HG03342 (cell line): Measurements from ENCODE around the gene SOD3.

ENCODE experiments used
- ATAC-seq: cut with Tn5 transposase; IDR thresholded peaks from one replicate; pipeline ENCODE4 v1.9.1; 2021; ENCODE audit warnings: mild to moderate bottlenecking, moderate library complexity; ENCODE audit not compliant: unreplicated experiment

SOD3 gene

DNA sequence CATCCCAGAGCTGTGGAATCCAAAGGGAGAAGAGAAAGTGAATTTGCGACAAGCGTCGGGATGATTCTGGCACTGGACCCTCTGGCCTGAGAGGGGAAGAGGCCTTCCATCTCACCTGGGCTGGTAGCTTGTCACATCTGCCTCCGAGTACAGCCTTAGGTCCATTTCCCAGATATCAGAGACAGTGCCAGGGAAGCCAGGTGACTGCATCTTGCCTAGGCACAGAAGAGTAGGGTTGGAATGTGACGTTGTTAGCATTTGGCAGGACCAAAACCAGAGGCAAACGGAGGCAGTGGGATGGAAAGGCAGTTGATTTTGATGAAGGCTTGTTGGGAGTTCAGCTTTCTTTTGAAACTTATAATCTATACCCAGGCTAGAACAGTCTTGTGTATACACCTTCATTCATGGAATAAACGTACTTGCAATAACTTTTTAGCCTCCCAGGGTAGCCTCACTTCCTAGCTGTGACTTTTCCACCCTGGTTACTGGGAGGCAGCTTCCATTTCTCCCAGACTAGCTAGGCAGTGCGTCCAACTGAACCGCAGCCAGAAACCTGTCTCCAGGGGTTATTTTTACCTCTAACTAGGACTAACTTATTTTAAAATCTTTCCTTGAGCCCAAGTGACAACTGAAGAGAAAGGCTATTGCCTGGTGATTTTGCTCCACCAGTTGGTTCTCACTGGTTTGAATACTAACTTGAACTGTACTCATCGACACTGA is 5.9 kb downstream of the SOD3 start:
- no peak for ATAC-seq

DNA sequence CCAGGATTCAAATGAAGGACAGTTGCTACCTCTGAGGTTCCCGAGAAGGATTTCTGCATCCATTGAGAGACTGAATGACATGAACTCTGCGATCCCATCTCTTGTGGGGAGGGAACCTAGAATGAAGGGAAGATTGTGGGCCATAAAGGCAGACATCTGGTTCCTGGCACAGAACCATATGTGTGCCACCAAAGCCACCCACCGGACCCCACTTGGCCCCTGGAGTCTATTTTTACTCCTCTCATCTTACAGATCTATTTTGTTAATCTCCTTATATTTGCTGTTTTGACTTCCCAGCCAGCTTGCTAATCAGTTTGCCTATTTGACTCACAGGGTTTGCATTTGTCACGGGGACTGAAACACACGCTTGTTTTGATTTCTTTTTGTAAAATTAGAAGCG is 7.3 kb downstream of the SOD3 start:
- no peak for ATAC-seq

DNA sequence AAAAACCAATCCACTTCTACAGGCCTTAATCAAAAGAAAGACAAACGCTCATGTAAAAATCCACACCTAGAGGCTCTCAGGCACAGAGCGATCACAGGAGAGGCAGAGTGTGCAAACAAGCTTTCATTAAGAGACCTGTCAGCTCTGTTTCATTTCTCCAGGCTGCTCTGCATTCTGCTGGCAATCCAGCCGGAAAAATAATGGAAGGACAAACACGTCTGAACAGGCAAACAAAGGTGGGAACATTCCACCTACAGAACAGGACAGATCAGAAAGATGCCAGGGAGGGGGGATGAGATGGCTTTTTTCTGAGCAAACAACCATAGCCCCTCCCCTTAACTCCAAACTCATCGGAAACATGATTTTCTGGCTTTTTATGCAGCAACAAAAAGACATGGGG is 9.7 kb downstream of the SOD3 start:
- no peak for ATAC-seq

DNA sequence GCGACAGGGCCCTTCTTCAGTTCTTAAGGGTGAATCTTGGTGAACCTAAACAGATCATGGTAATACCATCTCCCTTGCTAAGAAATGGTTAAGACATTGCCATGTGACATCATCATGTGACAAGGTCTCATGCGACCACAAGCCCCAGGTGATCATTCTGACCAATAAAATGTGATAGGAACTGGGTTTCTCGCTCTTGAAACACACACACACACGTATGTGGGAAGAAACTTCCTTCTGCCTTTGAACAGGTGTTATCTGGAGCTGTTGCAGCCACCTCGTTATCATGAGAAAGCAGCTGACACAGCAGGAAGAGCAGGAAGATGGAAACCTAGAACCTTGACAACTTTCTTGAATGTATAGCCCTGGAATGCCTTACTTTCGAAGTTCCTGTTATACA is 10.2 kb downstream of the SOD3 start:
- no peak for ATAC-seq

DNA sequence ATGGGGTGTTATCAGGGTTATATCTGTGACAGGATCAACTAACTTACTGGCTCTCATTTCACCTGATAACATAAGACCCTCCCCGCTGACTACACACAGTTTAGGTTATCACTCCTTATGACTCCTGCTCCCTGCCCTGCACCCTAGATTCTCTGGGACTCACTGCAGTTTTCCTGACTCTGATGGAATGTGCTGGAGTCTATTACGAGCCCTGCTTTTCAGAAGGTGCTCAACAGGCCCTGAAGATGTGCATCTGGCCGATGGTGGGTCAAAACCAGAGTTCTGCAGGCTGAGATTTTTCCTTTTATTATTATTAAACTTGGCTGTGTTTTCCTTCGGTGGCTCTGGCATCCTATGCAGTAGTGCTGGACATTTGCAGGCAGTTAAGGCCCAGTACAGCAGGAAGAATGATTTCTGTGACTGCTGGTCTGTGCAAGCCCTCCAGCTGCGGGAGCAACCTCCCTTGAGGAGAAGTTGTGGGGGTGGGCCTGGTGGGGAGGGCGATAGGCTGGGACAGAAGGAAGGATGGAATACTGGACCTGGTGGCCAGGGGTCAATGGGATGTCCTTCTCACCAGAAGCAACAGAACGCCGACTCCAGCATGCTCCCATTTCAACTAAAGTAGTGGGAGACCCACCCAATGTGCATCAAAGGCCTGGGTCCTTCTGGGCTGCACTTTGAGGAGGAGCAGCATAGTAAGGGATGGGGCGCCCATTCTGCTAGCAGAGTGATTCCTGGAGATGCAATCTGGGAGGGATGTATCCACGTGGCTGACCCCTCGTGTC is 11.0 kb downstream of the SOD3 start:
- ATAC-seq = no peak

DNA sequence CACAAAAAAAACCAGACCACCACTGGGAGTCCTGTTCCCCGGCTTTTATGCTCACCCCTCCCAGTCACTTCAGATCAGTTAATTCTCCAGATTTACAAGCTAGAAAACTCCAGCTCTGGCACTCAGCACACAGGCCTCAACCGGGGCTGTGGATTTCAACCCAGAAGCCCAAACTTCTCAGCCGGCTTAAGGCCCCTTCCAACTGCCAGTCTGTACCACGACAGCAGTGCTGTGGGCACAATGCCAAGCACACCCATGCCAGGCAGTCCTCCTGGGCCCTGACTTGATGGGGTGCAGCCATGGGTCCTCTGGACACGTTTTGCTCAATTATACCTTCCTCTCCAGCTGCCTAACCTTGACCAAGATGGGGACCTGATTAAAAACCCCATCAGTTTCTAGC is 12.2 kb downstream of the SOD3 start:
- ATAC-seq = no peak

DNA sequence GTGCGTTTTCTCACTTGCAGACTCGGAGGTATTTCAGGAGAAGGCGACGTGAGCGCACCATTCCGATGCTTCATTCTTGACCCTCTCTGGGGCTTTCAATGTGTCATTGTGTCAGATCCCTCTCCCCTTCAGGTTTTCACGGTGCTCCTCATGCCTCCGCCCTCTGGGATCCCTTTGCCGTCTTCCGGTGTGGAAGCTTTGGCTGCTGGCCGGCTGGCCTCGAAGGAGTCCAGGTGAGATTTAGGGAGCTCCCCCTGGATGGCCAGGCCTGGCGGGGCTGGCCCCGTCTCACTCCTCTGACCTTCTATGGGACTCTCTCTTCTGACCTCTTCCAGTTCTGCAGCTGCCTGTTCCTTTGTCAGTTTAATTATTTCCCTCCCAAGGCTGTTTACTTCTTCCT is 12.9 kb downstream of the SOD3 start:
- no peak for ATAC-seq

DNA sequence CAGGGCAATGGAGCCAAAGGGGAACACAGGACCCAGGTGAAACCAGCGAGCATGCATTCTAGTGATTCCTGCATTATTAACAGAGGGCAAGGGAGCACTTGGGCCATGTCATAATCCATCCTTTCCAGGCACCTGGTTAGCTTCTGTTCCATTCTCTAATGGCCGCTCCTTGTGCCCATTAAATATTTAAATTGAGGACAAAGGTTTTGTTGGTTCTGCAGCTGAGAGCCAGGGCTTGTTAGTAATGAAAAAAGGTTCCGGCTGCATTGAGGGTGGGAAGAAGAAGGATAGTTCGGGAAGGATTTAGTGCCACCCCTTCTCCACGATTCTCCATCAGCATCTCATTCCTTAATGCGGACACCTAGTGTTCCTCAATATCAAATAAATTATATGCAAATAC is 13.6 kb downstream of the SOD3 start:
- ATAC-seq = no peak

DNA sequence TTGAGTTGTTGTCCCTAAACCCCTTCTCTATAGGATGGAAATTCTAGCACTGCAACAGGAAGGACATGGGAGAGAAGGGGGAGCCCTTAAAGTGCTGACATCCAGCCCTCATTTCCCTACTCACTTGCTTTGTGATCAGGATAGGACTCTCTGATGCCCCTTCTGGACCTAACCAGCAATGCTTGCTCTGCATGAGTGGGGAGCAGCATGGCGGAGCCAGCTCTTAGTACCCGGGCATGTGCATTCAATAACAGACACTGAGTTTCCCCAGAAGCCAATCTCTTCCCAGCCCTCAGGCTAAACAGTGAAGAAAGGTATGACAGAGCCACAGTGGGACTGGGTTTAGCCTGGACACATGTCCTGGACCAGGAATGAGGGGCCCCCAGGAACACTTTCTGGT is 14.0 kb downstream of the SOD3 start:
- ATAC-seq = no peak

DNA sequence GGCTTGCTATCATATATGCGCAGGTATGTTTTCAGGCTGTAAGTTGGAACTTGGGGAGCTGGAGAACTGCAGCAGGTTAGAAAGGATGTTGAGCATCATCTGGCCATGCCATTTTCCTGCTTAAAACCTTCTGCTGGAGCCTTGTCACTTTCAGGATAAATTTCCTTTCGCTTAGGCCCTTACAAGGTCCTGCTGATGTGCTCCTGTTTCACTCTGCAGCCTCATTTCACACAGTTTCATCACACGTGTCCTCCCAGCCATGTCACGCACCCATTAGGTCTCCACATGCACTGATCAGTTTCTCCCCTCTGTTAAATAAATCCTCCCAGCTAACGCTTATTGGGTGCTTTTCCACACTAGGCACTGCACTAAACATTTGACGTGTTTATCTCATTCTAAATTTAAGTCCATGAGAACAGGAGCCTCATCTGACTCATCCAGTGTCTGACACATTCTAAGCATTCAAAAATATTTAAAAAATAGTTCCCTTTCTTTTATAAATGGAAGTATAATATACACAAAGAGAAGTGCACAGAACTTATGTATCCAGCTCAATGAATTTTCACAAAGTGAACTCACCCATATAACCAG is 14.5 kb downstream of the SOD3 start:
- ATAC-seq = no peak

DNA sequence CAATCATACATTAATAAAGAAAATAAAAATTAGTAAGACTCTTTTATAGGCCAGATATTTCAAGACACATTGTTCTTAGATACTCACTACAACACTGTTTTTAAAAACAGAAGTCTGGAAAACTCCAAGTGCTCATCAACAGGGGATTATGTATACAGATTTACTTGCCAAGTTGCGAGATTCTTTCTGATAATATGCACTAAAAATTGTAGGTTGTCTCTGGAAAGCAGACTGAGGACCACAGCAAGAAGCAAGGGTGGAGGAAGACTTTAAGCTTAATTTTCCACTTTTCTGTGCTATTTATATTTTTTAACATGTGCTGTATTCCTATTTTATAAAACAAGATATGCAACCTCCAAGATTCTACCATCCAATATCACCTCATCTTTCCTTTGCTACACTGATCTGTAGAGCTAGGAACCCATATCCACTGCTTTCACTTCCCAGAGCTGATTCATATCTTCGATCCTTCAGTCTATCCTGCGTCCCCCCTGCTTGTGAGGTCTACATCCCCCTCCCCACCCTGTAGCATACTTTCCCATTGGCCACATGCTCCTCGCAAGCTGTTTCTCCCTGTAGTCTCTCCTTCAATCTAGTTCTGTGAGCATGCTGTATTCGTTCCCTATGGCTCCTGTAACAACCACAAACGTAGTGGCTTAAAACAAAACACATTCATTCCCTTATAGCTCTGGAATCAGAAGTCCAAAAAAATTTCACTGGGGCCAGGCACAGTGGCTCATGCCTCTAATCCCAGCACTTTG is 15.7 kb downstream of the SOD3 start:
- no peak for ATAC-seq

DNA sequence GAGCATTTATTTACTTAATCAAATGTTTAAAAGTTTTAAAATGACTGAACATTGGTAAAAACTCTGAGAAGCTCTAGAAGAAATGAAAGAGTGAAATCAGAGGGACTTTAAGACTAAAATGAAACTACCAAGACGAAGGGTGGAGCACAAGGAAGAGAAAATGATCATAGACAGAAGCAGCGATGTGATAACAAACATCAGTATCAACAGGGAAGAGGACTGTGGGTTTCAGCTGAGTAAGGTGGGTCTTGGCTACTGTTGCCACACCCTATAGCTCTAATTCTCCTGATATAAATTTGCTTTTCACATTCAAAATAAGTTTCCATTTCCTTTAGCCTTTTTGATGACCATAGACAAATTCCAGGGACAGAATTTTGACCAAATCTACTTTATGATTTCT is 18.4 kb downstream of the SOD3 start:
- ATAC-seq = no peak

DNA sequence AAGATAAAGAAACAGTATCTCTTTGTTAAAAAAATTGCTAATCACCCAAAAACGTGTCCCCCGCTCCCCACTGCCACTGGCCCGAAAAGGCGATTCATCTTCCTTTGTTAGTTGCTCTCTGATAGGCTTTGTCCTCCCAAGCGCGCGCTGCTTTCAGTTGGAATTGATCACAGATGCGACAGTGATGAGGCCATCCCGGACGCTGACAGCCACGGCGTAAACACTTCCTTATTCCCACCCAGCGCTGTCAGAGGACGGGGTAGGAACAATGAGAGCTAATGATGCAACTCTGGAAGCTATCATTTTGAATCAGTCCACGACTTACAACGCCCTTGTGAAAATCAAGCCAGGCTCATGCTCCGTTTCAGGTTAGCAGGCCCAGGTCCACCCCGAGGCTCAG is 21.4 kb downstream of the SOD3 start:
- no peak for ATAC-seq

DNA sequence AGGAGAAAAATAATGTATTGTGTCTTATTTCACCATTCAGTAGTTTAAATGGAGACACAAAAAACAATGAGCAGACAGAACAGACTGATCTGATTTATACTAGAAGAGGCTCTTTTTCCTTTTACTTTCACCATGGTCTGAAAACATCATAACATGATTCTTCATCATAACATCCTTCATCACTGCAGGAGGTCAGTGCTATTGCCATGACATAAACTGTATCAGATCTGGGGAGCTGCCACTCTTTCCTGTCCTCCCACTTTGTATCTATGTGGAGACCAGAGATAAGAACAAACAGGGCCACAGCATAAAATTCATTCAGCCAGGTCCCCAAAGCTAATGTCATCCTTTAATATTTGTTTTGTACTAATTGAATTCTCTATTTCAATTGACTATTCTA is 25.2 kb downstream of the SOD3 start:
- no peak for ATAC-seq

DNA sequence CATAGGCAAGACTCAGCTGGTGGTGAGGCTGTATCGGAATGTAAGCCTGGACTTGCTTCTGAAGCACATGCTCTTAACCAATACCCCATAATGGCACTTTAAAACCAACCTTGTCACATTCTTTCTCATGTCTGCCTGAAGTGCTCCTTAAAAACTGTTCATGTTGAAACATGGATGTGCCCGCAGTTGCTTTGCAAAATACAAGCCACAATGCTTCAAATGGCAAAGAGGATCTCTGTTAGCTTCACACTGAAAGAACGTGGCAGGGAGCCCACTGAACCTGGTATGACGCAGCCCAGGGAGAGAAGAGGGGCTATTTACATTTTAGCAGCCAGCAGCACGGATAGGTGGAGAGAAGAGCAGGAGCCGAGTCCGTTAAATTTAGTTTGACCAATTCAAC is 29.3 kb downstream of the SOD3 start:
- ATAC-seq = no peak

DNA sequence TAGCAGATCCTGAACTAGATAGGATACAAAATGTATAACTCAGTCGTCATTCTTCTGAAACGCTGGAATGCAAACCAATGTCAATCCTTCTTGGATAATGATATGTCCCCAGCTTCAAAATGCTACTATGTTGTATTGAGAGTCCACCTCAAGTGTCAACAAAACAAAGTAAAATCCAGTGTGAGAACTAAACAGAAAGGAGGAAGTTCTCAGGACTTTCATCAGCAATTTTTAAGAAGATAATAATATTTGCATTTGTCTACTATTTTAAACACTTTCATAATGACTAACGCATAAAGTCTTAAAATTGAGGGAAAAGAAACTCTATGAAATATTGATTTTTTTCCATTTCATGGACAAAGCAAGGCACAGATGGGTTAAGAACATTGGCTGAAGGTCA is 36.3 kb downstream of the SOD3 start:
- ATAC-seq = no peak

DNA sequence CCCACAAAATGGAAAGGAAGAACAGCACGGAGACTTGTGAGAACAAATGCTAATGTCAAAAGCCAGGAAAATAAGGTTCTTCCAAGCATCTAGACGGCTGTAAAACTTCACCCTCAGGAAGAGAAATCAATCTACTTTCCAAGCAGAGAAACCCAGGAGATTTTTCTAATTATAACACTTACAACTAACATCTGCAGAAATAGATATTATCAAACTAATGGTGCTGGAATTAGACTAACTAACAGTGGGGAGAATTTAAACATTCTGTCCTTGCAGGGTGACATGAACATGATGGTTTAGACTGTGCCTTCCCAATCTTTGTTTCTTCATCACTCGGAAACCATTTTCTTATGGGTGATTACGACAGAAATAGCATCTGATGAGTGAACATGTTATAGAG is 40.3 kb downstream of the SOD3 start:
- ATAC-seq = no peak

DNA sequence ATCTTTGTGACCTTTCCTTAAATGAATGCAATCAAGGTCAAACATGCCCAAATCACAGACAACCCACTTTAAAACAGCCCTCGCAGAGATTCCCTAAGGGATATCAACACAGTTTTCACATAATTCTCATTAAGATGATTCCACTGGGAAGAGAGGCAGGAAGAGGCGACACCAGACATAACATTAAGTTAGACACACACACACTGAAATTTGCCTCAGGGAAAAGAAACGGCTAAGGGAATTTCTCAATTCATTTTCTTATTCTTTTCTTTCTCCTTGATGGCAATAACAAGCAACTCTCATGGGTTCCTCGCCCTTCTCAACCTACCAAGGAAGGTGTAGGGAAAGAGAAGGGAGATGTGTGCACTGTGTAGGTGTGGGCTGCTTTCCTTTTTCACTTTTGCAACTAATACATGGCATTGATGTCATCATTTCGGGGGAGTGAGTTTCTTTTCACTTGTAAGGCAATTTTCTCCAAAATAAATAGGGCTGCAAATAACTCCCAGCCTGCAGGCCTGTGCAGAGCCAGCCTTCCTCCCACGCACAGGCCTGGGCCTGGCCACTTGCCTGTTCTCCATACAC is 41.4 kb downstream of the SOD3 start:
- no peak for ATAC-seq

DNA sequence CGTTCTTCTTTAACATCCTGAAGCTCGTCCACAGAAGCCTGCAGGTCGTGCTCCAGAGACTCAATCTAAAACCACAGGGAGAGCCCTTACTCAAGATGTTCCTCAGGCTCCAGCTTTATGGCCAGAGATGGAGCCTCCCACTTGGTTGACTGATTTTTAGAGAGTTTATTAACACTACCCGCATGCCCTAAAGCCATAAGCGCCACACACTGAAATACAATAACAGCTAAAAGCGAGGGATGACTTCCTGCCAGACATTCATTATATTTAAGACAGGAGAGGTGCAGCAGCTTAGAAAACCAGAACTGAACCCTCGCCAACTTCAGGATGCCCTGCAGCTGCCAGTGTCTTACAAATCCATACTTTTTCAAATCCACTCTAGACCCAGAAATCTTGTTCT is 42.0 kb downstream of the SOD3 start:
- no peak for ATAC-seq

DNA sequence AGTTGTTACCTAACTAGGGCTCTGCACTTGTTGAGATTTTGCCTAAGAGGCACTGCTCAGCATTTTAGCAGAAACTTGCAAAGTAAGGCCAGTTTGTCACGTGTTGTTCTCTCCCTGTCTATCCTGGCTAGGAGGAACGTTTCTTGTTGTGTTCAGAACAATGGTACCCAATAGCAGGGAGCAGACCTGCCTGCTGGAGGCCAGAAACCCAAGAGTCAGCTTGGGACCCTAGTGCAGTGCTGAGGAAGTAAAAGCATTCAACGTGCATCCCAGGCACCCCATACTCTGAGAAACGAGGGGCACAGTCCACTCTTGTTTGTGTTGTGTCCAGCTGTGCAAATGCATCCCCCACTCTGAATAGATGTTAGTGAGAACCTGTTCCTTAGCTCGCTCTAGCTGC is 42.4 kb downstream of the SOD3 start:
- no peak for ATAC-seq

DNA sequence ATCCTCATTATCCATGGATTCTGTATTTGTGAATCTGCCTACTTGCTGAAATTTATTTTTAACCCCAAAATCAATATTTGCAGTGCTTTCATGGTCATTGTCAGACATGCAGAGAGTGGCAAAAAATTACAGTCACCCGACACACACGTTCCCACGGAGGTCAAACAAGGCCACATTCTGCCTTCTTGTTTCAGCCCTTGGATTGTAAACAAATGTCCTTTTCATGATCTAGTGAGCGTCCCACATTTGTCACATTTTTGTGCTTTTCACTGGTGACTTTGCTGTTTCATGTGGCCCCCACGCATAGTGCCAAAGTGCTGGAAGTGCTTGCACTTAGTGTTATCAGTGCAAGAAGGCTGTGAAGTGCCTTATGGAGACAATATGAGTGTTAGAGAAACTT is 45.0 kb downstream of the SOD3 start:
- ATAC-seq = no peak
